Amniotic epithelial cell (primary cell): ENCODE results near the gene PDZD2.

ENCODE experiments used
- DNase-seq: peaks from one replicate; pipeline ENCODE4 v3.0.0-alpha.2; 2010; ENCODE audit warnings: low read depth

Gene PDZD2

GRCh38 chr5:31867219-31867618 is 228.3 kb downstream of the PDZD2 start:
- no peak for DNase-seq

GRCh38 chr5:31880449-31880848 is 241.5 kb downstream of the PDZD2 start:
- DNase-seq, result no peak

GRCh38 chr5:31884896-31885295 is 246.0 kb downstream of the PDZD2 start:
- DNase-seq, result no peak

GRCh38 chr5:31886206-31886605 is 247.3 kb downstream of the PDZD2 start:
- DNase-seq, result no peak

DNA sequence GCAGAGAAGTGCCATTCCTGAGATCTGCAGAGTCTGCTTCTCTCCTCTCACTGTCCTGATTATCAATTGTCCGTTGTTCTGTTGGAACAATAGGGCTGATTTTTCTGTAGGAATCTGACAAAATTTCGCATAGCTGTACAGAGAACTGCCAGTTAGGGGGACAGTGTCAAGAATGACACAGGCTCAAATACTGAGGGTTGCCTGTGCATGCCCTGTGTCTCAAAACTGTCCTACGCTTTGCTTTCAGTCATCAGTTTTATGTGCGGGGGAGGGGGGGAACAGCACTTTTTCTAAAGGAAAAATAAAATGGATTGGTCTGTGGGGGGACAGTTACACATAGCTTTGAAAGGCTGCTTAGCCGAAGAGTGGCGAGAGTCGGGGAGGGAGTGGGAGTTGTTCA is 248.6 kb downstream of the PDZD2 start:
- DNase-seq, result no peak

DNA sequence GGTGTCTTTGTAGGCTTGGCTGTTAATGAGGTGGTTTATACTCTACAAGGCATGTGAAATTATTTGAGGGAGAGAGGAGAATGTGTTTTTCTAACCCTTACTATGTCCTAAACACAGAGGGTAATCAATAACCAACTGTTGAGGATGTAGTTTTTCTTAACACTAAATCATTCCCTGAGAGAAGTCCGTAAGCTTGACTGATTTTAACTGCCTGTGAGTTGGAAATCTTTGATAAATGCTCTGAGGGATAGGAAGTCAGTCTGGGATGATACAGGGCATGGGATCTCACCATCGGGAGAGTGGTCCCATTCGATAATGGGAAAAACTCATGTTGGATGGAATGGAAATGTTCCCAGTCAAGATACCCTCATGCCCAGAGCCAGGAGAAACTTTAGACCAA is 249.6 kb downstream of the PDZD2 start:
- DNase-seq, result no peak

DNA sequence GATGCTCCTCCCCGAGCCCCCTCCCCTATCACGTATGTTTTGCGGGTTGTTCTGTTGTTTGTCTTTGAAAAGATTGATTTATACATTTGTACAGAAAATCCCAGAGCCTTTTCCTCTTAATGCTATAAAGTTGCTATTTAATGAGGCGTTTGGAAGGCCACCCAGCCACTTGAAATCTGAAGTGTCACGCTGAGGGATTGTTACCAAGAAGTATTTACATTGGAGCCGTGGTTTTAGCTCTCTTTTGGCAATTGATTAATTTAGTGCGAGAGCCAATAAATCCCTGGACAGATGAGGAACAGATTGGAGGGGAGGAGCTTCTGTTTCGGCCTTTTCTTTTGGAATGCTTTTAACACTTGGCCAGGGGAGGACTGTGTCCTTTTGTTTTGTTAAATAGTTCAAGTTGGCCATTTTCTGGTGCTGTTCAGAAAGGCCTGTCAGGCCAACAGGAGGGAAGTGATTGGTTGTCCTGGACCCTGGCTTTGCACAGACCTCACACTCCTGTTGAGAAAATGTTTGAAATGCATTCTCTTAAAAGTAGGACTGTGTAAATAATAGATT is 250.2 kb downstream of the PDZD2 start:
- no peak for DNase-seq

- DNase-seq, result no peak
These were observed 251.1 kb downstream of the PDZD2 start for GRCh38 chr5:31890046-31890445.

DNA sequence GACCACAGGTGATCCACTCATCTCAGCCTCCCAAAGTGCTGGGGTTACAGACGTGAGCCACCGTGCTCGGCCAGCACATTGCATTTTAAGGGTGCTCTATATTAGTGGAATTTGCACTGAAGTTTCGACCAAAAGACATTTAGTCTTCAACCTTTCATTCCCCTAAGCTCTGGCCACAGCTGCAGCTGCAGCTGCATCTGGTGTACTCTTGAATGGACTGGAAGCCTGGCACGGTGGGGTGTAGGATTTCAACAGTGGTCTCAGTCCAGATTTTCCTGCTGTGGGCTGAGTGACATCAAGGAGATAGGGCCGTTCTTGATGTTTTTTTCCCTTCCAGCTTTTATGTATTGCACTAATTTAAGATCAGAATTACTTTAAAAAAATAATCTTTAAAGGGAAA is 255.2 kb downstream of the PDZD2 start:
- no peak for DNase-seq

DNA sequence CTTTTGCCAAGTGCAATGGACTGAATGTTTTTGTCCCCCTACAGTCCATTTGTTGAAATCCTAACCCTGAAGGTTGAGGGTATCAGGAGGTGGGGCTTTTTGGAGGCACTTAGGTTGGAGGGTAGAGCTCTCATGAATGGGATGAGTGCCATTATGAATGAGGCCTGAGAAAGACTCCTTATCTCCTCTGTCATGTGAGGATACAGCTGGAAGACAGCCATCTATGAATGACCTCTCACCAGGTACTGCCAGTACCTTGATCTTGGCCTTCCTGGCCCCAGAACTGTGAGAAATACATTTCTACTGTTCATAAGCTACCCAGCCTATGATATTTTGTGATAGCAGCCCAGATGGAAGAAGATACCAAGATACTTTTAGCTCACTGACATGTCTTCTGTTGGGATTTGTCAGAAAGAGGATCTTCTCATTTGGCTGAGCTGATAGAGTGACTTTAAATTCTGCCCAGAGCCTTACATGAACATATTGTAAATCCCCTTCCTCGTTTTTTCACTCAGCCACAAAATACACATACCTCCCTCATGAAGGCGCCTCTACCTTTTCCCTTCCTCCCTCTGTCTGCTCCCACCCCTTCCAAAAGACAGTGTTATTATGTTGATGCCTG is 256.4 kb downstream of the PDZD2 start:
- no peak for DNase-seq

GRCh38 chr5:31898036-31898632 is 259.2 kb downstream of the PDZD2 start:
- DNase-seq, result no peak

DNA sequence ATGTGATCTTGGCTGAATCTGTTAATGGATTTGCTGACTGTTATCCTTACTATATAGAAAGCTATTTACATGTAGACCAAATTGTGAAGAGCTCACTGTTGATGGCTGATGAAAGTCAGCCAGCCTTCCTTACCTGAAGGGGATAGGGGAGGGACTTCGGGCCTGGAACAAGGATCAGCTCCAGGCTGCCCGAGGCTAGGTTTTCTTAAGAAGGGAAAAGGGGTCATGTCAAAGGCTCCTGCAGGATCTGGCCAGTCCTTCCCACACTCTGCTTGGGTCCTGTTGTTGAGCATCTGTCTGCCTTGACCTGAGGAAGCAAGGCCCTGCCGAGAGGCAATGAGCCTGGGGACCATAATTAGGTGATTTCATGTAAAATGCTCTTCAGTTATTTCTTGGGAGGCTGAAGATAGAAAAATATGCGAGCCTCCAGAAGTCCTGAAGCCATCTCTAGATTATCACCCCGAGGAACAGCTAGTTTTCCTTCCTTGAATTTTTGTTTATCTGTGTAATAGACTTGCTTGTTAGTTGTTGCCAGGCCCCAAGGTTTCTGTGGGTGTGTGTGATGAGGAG is 261.4 kb downstream of the PDZD2 start:
- no peak for DNase-seq

- DNase-seq, result peak; percentile 68
These were observed 263.0 kb downstream of the PDZD2 start for GRCh38 chr5:31901807-31902530.

- no peak for DNase-seq
These were observed 269.5 kb downstream of the PDZD2 start for GRCh38 chr5:31908396-31908795.

DNA sequence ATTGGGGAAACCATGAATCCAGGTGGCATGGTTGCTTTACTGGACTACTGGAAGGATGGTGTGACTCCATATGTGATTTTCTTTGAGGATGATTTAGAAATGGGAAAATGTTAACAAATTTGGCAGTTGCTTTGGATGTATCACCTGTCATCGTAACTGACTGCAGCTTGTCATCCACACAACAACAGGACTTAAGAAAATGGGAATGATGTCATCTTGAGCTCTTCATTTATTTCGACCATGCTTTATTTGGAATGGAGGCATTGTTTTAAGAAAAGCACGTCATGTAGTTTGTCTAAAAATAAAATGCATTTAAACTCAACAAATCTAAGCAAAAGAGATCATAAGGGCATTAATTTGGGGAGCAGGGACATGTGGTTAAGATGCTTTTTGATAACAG is 270.1 kb downstream of the PDZD2 start:
- no peak for DNase-seq

GRCh38 chr5:31911291-31912265 is 272.6 kb downstream of the PDZD2 start:
- no peak for DNase-seq

DNA sequence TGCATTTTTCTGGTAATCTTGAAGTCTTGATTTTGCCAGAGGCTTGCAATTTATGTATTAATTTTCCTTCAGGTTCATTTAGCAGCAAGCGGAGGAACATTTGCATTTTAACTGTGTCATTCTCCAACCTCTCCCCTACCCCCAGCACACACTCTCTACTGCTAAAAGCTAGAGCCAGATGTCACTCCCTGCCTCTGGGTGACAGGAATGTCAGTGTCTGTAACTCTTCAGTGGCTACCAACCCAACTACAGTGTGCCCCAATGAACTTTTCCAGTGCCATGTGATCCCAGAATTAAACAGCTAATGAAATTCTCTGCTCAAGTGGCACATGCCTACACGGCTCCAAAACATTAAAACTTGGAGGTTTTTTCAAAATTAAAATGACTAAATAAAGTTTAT is 274.9 kb downstream of the PDZD2 start:
- DNase-seq, result no peak

GRCh38 chr5:31916327-31916726 is 277.4 kb downstream of the PDZD2 start:
- no peak for DNase-seq

DNA sequence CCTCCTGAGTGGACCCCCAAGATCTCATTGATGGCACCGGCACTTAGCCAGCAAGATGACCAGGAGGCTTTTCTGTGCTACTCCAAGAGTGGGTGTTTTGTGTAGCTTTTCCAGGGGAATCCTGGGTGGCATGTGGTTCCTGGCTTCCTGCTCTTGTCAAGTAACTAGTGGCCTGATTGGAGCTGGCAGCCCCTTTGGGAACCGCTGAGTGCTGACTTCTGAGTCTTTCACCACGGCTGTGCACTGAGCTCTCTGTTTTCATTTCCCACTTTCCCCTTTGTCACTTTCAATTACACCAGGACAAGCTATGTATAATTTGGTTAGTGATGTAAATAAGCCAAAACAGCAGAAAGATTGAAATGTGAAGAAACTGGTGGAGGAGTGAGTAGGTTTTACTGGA is 279.8 kb downstream of the PDZD2 start:
- DNase-seq, result no peak

DNA sequence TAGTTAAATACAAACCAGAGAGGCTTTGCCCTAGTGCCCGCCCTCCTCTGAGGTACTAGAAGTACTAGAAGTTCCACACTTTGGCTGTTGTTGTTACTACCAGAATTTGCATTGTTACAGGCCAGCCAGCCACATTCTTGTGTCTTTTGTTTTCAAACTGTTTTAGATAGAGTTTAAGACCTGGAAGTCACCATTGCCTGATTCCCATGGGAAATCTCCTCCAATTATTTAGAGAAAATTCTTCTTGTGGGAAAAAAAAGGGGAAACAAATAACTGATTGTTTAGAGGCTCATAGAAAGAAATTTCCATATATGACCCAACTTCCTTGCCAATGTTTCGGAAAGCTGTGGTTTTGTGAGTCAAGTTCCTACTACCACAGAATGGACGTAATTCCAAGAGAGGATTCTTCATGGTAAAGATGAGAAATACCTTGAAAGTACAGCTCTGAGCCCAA is 282.9 kb downstream of the PDZD2 start:
- peak; percentile 98 for DNase-seq

DNA sequence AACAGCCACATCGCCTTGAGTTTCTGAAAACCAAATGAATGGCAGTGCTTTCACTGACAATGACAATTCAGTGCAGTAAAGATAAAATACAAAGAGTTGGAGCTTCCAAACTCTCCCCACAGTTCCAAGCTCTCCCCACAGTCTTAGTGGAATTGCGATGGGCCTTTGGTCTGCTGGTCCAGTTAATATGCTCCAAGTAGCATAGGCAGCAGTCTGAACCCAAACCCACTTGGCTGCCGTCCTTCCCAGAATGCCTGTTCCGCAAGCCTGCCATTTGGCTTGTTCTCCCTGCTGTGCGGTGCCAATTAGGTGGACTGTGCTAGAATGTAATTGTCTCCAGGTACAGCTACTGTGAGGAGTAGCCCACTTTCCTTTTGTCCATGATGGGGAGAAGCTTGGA is 285.1 kb downstream of the PDZD2 start:
- no peak for DNase-seq

- no peak for DNase-seq
These were observed 292.9 kb downstream of the PDZD2 start for GRCh38 chr5:31931874-31932273.
